Measurements from ENCODE around the gene FGGY. TPM values are rescaled to one million over a fixed set of nuclear protein-coding genes. Genes with fewer than 3 reads are reported as not detected.

Gene FGGY
- total RNA-seq, 1 experiment from 2014 or later, result 10.2 TPM

DNA sequence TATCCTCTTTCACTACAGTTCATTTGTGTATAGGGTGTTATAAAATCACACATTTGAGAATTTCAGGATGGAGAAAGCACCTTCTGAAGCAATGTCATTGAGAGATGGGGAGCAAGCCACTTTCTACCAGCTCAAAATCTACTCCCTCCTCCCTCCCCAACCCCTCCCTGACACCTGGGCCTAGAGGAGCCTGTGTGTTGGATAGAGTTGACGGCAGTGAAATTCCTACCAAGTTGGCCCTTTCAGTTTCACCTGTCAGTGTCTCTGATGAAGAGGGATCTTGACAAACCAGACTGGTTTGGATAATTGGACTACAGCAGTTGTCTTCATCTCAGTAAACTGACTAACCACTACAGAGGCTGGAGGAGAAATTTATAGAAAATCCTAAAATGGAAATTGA lies 392.8 kb downstream of the FGGY start:
- in situ Hi-C loops (cut with HindIII; ENCODE audit: low sequenced_read_pairs), result no loop called here
- DNase-seq (ENCODE audit: low spot score), result no peak

DNA sequence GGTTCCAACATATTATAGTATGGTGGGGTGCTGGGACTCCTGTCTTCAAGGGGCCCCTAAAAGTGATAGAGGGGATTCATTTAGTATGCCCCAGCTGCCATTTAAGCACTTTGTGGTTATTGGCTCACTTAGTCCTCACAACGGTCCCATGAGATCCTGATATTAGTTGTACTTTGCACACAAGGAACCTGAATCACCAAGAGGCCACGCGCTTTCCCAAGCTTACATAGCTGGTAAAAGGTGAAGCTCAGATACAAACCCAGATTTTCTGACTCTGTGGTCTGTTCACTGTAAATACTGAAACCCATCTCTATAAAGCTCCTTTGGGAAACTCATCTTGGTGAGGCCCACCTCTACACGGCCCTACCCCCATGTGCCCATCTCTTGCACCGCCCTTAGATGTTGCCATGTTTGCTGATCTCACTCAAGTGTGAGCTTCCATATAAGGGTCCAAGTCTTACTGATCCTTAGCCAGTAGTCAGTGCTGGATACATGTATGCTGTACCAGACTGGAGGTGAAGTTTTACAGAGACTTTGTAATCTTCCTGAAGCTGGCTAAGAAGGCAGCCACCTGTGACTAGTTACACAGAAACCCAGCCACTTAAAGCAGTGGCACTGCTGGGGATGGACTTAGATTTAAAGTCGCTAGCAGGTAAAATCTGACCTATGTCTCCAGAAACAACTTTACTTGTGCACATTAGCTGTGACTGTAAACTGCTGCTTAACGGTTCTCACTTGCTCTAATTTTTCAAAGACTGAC lies 393.5 kb downstream of the FGGY start:
- DNase-seq (ENCODE audit: low spot score), result no peak
- in situ Hi-C loops (cut with HindIII; ENCODE audit: low sequenced_read_pairs), result no loop called here

DNA sequence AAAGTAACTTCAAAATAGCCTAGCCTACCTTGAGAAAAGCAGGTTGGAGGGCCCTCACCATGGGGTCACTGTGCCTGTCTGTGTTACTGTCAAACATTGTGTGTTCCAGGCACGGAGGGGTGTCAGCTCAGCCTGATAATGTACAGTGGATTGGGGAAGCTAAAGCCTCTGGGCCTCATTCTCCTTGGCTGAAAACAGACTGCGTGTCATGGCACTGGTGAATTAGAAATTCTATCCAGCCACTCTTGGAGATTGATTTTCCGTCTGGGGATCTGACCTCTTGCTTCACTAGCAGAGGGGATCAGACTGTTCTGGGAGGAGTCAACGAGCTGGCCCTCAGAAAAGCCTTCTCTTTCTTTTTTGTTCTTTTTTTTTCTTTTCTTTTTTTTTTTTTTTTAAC lies 394.4 kb downstream of the FGGY start:
- no peak for DNase-seq (ENCODE audit: low spot score)
- in situ Hi-C loops (cut with HindIII; ENCODE audit: low sequenced_read_pairs), result no loop called here

DNA sequence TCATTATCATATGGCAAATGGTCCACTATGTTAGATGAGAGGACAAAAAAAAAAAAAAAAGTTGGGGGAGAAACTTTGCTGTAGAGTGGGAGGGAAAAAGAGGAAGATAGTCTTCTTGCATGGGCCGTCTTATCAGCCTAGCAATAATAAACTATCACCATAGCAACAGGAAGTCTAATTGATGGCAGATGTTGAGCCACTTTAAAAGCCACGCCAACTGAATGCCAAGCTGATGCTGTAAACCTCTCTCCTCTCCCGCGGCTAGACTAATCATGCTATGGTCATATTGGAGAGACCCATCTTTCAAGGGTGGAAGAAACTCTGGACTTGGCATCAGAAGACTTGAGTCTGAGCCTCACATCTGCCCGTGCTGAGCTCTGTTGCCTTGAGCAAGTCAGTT lies 395.7 kb downstream of the FGGY start:
- in situ Hi-C loops (cut with HindIII; ENCODE audit: low sequenced_read_pairs), result no loop called here
- no peak for DNase-seq (ENCODE audit: low spot score)

DNA sequence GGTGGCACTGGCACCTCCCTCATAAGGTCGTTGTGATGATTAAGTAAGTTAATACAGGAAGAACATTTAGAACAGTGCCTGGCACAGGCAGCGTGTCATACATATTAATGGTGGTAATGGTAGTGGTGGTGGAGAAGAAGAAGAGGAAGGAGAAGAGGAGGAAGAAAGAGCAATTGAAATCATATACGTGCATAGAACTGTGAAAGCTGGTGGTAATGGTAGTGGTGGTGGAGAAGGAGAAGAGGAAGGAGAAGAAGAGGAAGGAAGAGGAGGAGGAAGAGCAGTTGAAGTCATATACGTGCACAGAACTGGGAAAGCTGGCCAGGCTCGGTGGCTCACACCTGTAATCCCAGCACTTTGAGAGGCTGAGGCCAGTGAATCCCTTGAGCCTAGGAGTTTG lies 396.5 kb downstream of the FGGY start:
- no peak for DNase-seq (ENCODE audit: low spot score)
- in situ Hi-C loops (cut with HindIII; ENCODE audit: low sequenced_read_pairs), result no loop called here

DNA sequence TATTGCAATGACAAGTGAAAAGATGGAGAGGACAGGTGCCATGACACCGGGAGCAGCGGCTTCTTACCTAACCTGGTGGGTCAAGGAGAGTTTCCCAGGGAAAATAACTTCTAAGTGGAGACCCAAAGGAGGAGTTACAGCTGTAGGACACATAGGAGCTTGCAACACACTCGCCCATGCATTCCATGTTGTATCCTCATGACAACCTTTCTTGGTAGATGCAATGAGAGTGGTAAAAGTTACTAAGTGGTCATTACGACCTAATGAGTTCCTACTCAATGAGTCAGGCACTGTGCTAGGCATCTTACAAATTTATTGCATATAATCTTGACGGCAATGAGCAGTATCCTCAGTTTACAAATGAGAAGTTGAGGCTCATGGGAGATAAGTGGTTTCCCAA lies 398.4 kb downstream of the FGGY start:
- no peak for DNase-seq (ENCODE audit: low spot score)
- in situ Hi-C loops (cut with HindIII; ENCODE audit: low sequenced_read_pairs), result no loop called here

DNA sequence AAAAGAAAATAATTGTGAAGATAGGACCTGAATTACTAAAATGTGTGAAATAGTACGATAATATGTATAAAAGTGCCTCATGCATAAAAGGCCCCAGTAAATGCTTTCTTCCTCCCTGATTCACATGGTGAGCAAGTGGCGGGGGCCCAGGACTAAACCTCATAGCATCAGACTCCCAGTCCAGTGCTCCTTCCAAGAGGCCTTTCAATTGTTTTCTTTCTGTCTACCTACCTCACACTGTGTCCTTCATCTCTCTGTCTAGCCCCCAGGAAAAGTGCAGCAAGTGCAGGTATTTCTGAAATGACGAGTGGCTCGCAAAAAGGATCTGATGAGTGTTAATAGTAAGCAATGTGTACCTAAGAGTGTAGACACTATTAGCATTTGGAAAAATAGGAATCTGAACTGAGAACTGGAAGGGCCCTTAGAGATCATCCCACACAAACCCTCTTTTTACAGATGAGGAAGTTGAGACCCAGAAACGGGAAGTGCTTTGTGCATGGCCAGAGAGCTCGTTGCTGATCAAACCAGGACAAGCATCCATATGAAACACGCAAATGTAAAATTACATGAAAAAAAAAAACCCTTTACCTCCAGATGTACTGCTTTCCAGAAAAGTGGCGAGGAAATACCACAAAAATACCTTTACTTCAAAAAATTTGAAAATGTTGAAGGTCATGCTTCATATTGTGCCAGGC lies 399.7 kb downstream of the FGGY start:
- in situ Hi-C loops (cut with HindIII; ENCODE audit: low sequenced_read_pairs), result no loop called here
- no peak for DNase-seq (ENCODE audit: low spot score)

DNA sequence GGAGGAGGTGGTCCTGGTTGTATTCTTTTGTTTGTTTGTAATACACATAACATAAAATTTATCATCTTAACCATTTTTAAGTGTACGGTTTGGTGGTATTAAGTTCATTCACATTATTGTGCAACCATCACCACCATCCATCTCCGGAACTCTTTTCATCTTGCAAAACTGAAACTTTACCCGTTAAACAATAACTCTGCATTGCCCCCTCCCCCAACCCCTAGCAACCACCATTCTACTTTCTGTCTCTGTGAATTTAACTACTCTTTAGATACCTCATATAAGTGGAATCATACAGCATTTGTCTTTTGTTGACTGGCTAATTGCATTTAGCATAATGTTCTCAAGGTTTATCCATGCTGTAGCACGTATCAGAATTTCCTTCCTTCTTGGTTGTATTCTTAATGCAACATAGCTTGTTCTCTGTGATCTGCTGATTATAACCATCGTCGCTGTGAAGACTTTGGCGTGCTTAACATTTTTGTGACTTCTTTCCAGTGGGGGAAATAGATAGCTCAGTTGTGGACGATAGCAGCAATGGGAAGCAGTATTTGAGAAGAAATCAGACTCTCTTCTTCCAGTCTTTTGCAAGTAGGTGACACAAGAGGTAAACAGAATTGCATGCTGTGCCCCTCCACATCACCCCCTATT lies 400.4 kb downstream of the FGGY start:
- in situ Hi-C loops (cut with HindIII; ENCODE audit: low sequenced_read_pairs), result no loop called here
- no peak for DNase-seq (ENCODE audit: low spot score)

DNA sequence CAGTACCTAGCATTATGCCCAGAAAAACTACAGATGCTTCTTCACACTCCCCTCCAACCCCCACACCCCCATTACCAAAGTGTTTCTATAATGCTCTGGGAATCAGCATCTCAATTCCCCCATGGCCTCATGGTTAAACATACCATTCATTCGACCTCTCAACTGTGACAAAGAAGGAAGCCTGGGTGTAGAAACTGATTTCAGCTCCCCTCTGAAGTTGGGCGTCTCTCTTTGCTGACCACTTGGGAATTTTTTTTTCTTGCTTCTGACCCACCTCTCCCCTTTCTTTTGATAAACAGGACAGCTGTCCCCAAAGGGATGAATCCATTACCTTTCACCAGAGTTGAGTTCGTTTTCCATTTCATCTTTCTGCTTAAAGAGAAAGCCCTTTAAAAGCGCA lies 401.5 kb downstream of the FGGY start:
- DNase-seq (ENCODE audit: low spot score), result no peak
- in situ Hi-C loops (cut with HindIII; ENCODE audit: low sequenced_read_pairs), result no loop called here

DNA sequence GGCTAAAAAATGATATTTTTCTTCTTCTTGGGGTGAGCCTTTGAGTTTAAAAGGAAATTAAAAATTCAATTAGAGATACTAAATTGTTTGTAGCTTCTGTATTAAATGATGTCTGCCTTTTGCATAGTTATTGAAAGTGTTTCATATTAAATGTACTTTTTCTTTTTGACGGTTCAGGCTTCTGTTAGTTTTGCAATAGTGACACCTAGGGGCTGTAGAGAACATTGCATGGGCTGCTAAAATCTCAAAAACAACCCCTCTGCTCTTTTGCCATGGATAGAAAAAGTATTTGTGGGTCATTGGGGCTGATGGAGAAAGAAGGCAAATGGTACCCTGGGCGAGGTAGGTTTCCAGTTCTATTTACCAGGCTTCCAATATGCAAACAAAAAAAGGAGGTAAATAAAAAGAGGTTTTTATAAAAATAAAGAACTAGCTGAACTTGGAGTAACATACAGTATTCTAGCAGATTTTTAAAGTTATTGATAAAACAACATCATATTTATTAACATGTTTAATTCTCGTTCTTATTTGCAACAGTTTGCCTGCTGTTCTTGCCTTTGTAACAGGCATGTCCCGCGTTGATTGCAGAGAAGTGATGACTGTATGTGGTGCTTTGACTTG lies 402.4 kb downstream of the FGGY start:
- peak; percentile 69 for DNase-seq (ENCODE audit: low spot score)
- in situ Hi-C loops (cut with HindIII; ENCODE audit: low sequenced_read_pairs), result no loop called here

DNA sequence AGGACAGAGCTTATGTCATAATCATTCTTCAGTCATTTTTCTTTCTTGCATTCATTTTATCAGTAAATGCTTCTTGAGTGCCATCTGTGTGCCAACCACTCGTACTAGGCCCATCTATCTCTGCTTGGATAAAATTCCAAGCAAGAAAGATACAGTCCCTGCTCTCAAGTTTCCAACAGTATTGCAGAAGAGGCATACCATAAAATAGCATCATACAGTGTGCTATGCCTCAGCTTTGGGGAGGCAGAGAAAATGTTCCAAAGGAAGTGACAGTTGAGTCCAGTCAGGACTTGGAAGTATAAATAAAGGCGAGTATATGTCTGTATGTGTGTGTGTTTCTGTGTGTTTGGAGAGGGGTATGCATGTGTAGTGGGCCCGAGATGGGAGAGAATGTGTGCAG lies 404.5 kb downstream of the FGGY start:
- in situ Hi-C loops (cut with HindIII; ENCODE audit: low sequenced_read_pairs), result no loop called here
- no peak for DNase-seq (ENCODE audit: low spot score)

DNA sequence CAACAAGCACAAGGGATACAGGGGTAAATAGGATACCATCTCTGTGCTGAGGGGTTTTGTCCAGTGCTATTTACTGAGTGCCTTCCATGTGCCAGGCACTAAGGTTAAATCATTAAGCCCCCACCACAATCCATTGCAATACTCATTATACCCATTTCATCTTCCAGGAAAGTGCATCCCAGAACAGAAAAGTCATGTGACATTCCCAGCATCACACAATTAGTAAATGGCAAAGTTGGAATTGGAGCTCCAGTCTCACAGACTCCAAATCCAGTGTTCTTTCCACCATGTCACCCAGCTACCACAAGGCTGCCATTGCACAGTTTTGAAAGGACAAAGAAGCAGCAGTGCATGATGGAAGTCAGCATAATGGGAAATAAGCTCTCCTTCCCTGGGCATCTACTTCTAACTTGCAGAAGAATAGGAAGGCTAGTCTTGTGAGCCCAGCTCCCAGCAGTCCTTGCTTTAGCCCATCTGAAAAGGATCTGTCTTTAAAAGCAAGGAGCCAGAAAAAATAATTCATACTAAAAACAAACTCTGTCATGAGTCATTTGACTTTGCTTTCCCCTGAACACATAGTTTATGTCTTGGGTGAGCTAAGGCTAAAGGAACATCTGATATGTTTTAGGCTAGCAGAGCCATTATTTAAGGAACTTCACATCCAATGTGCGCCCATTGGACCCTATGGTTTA lies 406.5 kb downstream of the FGGY start:
- no peak for DNase-seq (ENCODE audit: low spot score)
- in situ Hi-C loops (cut with HindIII; ENCODE audit: low sequenced_read_pairs), result no loop called here

DNA sequence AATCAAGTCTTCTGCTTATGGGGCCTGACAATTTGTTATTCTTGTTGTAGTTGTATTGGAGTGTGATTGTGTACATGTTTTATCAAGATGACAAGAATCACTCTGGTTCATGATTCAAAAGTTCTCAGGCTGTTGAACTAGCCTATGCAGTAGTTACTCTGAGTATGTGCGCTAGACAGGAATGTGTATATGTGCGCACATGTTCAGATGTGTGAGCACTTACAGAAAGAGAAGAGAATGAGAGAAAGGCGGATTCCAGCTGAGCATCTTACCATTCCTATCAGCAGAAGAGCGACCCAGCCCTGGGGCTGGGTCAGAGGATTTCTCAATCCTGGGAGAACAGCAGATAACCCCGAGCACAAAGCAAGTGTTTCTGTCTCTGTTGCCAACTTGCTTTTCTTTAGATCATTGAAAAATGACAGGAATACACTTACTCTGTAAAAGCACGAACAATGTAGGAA lies 407.1 kb downstream of the FGGY start:
- peak; percentile 39 for DNase-seq (ENCODE audit: low spot score)
- in situ Hi-C loops (cut with HindIII; ENCODE audit: low sequenced_read_pairs), result no loop called here

DNA sequence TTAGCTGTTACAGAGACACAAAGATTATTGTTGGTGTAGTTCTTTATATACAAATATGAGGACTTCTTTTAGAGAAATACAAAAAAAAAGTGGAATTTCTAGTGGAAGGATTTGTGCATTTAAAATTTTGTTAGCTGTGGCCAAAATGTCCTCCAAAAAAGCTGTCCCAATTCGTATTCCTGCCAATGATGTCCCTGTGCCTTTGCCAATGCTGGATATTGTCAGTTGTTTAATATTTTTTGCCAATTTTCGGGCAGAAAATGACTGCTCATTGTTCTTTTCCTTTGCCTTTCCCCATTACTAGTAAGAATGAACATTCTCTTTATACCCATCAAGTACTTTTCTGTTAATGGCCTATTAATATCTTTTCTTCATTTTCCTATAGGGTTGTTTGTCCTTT lies 407.8 kb downstream of the FGGY start:
- peak; percentile 89 for DNase-seq (ENCODE audit: low spot score)
- in situ Hi-C loops (cut with HindIII; ENCODE audit: low sequenced_read_pairs), result no loop called here

DNA sequence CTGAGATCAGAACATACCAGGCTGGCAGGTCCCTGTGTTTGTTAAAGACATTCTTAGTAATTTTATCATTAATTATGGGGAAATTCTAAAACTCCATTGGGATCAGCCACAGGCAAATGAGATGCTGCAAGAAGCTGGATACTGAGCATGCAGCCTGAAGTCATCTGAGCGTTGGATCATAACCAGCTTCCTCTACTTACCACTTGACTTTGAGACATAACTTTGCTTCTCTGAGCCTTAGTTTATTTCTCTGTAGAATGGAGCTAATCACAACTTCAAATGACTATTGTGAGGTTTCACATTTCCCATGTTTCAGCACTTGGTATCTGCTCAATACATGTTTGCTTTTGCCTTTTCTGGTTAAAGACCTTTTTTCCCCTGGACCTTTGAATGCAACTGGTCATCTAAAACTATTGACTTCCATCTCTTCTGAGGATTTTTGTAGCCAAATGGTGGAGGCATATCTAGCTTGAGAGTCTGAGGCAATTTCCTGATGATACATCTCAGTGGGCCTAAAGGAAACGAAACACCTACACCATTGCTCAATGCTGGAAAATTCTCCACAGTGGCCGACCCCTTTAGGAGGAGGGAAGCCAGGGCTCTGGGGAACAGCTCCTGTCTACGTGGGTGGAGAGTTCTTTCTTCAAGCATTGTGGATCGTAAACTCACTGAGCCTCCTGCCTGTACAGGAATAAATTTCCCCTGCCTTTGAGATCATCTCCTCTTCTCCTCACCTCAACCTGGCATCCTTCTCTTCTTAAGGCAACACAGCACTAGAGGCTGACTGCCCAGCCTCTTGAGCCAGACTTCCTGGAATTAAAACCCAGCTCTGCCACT lies 408.8 kb downstream of the FGGY start:
- DNase-seq (ENCODE audit: low spot score), result no peak
- in situ Hi-C loops (cut with HindIII; ENCODE audit: low sequenced_read_pairs), result no loop called here

DNA sequence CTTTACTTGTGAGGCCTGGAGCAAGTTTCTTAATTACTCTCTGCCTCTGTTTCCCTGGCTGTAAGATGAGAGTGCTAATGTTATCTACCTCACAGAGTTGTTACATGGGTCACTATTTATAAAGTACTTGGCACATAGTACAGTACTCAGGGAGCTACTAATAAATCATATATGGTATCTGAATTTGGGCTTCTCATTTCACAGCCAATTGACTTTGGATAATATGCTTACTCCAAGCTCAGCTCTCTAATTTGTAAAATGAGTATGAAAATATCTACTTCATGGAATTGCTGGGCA lies 409.4 kb downstream of the FGGY start:
- in situ Hi-C loops (cut with HindIII; ENCODE audit: low sequenced_read_pairs), result no loop called here
- no peak for DNase-seq (ENCODE audit: low spot score)

DNA sequence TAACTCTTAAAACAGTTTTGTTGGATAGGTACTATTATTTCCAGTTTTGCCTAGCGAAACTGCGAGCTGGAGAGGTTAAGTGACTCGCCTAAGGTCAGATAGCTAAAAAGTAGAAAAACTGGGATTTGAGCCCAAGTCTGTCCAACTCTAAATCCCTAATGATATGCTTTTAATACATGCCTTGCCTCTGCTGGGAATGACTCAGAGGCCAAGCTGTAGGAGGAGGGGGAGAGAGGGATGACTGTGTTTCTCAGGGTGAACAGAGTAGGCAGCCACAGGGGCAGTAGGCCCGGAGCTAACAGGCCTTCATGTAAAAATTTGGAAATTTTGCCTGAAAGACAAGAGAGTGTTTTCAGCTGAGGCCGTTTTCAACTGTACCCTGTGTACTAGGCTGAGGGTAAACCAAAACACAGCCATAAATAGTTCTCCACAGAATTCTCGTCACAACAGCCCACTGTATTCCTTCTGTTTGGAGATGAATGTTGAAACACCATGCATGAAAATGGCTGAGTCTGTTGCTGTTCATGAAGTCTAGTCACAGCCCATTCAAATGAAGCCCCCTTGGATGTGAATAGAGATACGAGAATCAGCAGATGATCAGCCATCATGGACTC lies 410.4 kb downstream of the FGGY start:
- DNase-seq (ENCODE audit: low spot score), result no peak
- in situ Hi-C loops (cut with HindIII; ENCODE audit: low sequenced_read_pairs), result no loop called here

DNA sequence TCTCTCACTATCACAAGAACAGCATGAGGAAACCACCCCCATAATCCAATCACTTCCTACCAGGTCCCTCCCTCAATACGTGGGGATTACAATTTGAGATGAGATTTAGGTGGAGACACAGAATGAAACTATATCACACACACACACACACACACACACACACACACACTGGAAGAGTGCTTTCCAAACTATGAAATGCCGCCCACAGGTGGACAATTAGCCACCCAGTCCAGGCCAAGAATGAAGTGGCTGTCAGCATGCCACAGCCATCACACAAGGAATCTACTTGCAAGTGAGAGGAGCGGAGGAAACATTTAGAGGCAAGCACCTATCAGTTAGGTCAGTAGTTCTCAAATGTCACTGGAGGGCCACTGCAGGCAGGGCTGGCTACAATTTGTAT lies 412.4 kb downstream of the FGGY start:
- in situ Hi-C loops (cut with HindIII; ENCODE audit: low sequenced_read_pairs), result no loop called here

More for the DNA sequence above, 412.4 kb downstream of the FGGY start:
- DNase-seq (ENCODE audit: low spot score), result no peak

Data from G401 (cell line).